Measurements from ENCODE around the gene NEO1. TPM values are rescaled to one million over a fixed set of nuclear protein-coding genes. Genes with fewer than 3 reads are reported as not detected.
"Not testable (repeated sequence)": the region's sequence is repeated elsewhere in the genome, so short reads cannot be mapped to it uniquely, and the experiment has no call there.

NEO1 gene
- total RNA-seq, 4 donors from 2014 or later = 74.0 to 117 (median 107) TPM

GRCh38 chr15:73291441-73291840 is 239.2 kb downstream of the NEO1 start:
- H3K36me3 ChIP-seq = peaks cover 76% of the 10 kb centered on the region
- TF ChIP-seq CTCF (IDR thresholded peaks at IDR 0.05) (no peak), EP300 (IDR thresholded peaks at IDR 0.05) (no peak), POLR2A (IDR thresholded peaks at IDR 0.05) (no peak), POLR2AphosphoS5 (IDR thresholded peaks at IDR 0.05) (no peak)
- 96% methylated on average over 1 of the region's 1 CpG for WGBS
- no peak overlapping the region for H3K4me3 ChIP-seq
- H3K9me3 ChIP-seq = no peaks in the 10 kb centered on the region
- no peak overlapping the region for H3K27ac ChIP-seq
- H3K4me1 ChIP-seq = no peaks in the 10 kb centered on the region
- no peaks in the 10 kb centered on the region for H3K27me3 ChIP-seq
- DNase-seq (ENCODE audit: low spot score in 2 of 2) = no peak

DNA sequence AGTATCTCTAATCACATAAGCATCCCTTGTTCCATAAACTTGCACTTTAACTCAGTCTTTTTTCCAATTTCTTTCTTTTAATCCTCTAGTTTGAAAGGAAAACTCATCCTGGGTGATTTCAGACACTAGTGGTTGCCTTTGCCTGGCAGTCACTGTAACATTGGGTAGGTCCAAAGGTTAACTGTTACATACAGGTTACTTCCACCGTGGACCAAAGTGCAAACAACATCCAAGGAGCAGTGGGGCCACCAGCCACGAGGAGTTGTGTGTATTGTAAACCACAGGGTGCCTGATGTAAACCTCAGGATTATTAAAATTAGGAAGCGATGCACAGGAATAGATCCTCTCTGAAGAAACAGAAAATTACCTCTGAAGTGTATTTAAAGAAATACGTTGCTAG is 241.5 kb downstream of the NEO1 start:
- Histone ChIP-seq H3K9me3 (no peaks in the 10 kb centered on the region), H3K27me3 (no peaks in the 10 kb centered on the region), H3K4me3 (no peak overlapping the region), H3K27ac (no peak overlapping the region), H3K4me1 (no peaks in the 10 kb centered on the region), H3K36me3 (peaks cover 76% of the 10 kb centered on the region)
- TF ChIP-seq POLR2A (IDR thresholded peaks at IDR 0.05) (no peak), POLR2AphosphoS5 (IDR thresholded peaks at IDR 0.05) (no peak), EP300 (IDR thresholded peaks at IDR 0.05) (no peak), CTCF (IDR thresholded peaks at IDR 0.05) (no peak)
- no peak for DNase-seq (ENCODE audit: low spot score in 2 of 2)
- 85% methylated on average over 4 of the region's 4 CpGs for WGBS

DNA sequence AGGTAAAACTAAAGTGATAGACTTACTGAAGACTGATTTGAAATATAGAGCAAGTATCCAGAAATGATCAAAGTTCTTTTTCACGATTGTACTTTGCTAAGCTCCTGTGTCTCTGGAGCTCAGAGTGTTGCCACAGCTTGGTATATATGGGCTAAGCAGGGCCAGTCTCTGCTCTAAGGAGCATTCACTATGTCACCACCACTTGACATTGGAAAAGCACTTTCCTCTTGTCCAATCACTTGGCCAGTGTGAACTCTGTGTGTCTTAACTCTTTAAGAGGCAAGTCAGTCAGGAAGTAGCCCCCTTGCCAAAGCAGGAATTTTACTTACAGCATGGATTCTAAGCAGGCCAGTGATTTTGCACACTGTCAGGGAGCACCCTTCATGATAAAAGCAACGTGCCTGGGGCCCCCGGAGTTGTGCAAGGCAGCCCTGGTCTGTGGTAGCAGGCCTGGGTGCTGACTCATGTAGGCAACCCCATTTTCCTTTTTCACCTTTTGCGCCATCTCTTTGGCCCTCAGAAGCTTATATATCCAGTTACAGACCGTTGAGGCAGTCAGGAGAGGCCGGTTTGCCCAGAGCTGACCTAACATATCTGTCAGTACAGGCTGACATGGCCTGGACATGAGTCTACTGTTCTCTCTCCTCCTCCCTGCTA is 243.5 kb downstream of the NEO1 start:
- Histone ChIP-seq H3K36me3 (peaks cover 85% of the 10 kb centered on the region), H3K27me3 (no peaks in the 10 kb centered on the region), H3K4me3 (no peak overlapping the region), H3K9me3 (no peaks in the 10 kb centered on the region), H3K4me1 (no peaks in the 10 kb centered on the region), H3K27ac (no peak overlapping the region)
- 74% methylated on average over 6 of the region's 6 CpGs for WGBS
- no peak for TF ChIP-seq EP300 (IDR thresholded peaks at IDR 0.05)
- TF ChIP-seq POLR2AphosphoS5 (IDR thresholded peaks at IDR 0.05) = no peak
- TF ChIP-seq POLR2A (IDR thresholded peaks at IDR 0.05) = no peak
- no peak for TF ChIP-seq CTCF (IDR thresholded peaks at IDR 0.05)
- no peak for DNase-seq (ENCODE audit: low spot score in 2 of 2)

GRCh38 chr15:73296609-73297353 is 244.5 kb downstream of the NEO1 start:
- peaks cover 89% of the 10 kb centered on the region for H3K36me3 ChIP-seq
- no peak overlapping the region for H3K4me3 ChIP-seq
- 86% methylated on average over 9 of the region's 9 CpGs for WGBS
- H3K4me1 ChIP-seq = no peaks in the 10 kb centered on the region
- TF ChIP-seq EP300 (IDR thresholded peaks at IDR 0.05) (no peak), POLR2A (IDR thresholded peaks at IDR 0.05) (no peak), POLR2AphosphoS5 (IDR thresholded peaks at IDR 0.05) (no peak), CTCF (IDR thresholded peaks at IDR 0.05) (no peak)
- H3K27me3 ChIP-seq = no peaks in the 10 kb centered on the region
- no peak for DNase-seq (ENCODE audit: low spot score in 2 of 2)
- no peaks in the 10 kb centered on the region for H3K9me3 ChIP-seq
- H3K27ac ChIP-seq = no peak overlapping the region

DNA sequence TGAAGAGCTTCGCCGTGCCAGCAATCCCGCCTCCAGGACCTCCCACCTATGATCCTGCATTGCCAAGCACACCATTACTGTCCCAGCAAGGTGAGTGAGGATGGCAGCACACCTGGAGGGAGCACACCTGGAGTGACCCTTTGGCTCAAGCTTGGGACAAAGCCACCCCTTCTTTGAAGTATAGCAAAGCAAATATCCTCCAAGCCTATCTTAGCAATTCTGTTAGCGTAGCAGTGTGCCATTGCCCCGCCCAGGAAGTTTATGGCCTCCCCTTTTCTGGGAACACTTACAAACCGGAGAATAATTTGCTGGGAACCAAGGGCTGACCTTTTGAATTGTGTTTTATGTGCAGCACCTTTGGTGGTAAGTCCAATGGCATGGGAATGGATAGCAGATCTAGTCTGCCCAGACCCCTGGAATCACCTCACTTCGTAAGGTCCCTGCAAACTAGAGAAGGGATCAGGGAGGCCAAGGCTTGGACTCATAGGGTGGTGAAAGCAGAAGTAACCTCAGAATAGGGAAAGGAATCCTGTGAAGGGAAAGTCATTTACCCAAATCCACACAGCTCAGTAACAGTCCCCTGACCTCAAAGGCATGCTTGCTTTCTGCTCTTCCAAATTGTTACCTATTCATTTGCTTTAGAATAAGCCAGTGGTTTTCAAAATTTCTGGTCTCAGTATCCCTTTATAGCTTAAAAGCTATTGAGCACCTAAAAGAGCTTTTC is 246.4 kb downstream of the NEO1 start:
- Histone ChIP-seq H3K27me3 (no peaks in the 10 kb centered on the region), H3K9me3 (no peaks in the 10 kb centered on the region), H3K4me1 (no peaks in the 10 kb centered on the region), H3K36me3 (peaks cover 96% of the 10 kb centered on the region), H3K4me3 (no peak overlapping the region), H3K27ac (no peak overlapping the region)
- 99% methylated on average over 7 of the region's 7 CpGs for WGBS
- TF ChIP-seq EP300 (IDR thresholded peaks at IDR 0.05) (no peak), POLR2AphosphoS5 (IDR thresholded peaks at IDR 0.05) (no peak), POLR2A (IDR thresholded peaks at IDR 0.05) (no peak), CTCF (IDR thresholded peaks at IDR 0.05) (no peak)
- DNase-seq (ENCODE audit: low spot score in 2 of 2) = no peak

- H3K36me3 ChIP-seq = peaks cover 90% of the 10 kb centered on the region
- H3K9me3 ChIP-seq; DNase-seq (ENCODE audit: low spot score in 2 of 2); H3K27ac ChIP-seq; H3K27me3 ChIP-seq; H3K4me3 ChIP-seq; H3K4me1 ChIP-seq: not testable (repeated sequence)
- WGBS = 87% methylated on average over 11 of the region's 11 CpGs
Observed at GRCh38 chr15:73300286-73300685, 248.0 kb downstream of the NEO1 start.
